GM12892 (cell line): Measurements from ENCODE around the gene TTC36.
"Not testable (repeated sequence)": the region's sequence is repeated elsewhere in the genome, so short reads cannot be mapped to it uniquely, and the experiment has no call there.

Source experiments
- DNase-seq: peaks from one replicate; pipeline ENCODE4 v3.0.0; 2011; ENCODE audit not compliant: insufficient read length
- FAIRE-seq: peaks from 2 replicates; lab custom pipeline; 2011; peaks lifted over from hg19 to GRCh38; lab: Jason Lieb, UNC
- POLR2A ChIP-seq: IDR thresholded peaks from 2 replicates; pipeline ENCODE4 v1.6.1; 2011; ENCODE audit warnings: low read depth, low read length, control low read depth
- POLR2AphosphoS5 ChIP-seq: IDR thresholded peaks from 2 replicates; pipeline ENCODE4 v1.6.1; 2011; ENCODE audit warnings: low read depth, low read length, control low read depth
- TAF1 ChIP-seq: IDR thresholded peaks from 2 replicates; pipeline ENCODE4 v1.6.1; 2011; ENCODE audit warnings: low read depth, mild to moderate bottlenecking, control low read depth, low read length, borderline replicate concordance

Gene TTC36

GRCh38 chr11:118570787-118571186 lies 43.5 kb downstream of the TTC36 start:
- no peak for FAIRE-seq
- TF ChIP-seq POLR2A (no peak), TAF1 (no peak), POLR2AphosphoS5 (no peak)
- DNase-seq = no peak

GRCh38 chr11:118571701-118572060 lies 44.4 kb downstream of the TTC36 start:
- FAIRE-seq, DNase-seq: not testable (repeated sequence)

- TF ChIP-seq POLR2A (peak; percentile 89), POLR2AphosphoS5 (peak; percentile 90), TAF1 (peak; percentile 61; the same call in 1 of the 2 replicates)
- DNase-seq (peak; percentile 76), FAIRE-seq (peak; percentile 87)
Observed at GRCh38 chr11:118572061-118572980, 45.0 kb downstream of the TTC36 start, which contains the start of gene ARCN1. ARCN1 (plus strand) TSS chr11:118572409; CDS start chr11:118572548, 139 bp downstream.

GRCh38 chr11:118572981-118573550 lies 45.8 kb downstream of the TTC36 start:
- TF ChIP-seq POLR2A = no peak; the same call in 1 of the 2 replicates
- TF ChIP-seq POLR2AphosphoS5 = peak; percentile 18; the same call in 1 of the 2 replicates
- peak; percentile 84 for FAIRE-seq
- DNase-seq = no peak

GRCh38 chr11:118574636-118575035 lies 47.4 kb downstream of the TTC36 start:
- DNase-seq (no peak), FAIRE-seq (no peak)
- TF ChIP-seq POLR2AphosphoS5 (no peak), POLR2A (no peak), TAF1 (no peak)

GRCh38 chr11:118577995-118578394 lies 50.7 kb downstream of the TTC36 start:
- not testable (repeated sequence) for FAIRE-seq, DNase-seq
